ENCODE data around the gene TMEM208. TPM values are rescaled to one million over a fixed set of nuclear protein-coding genes. Genes with fewer than 3 reads are reported as not detected.

Gene TMEM208
- total RNA-seq, 1 experiment from 2014 or later: 48.4 TPM

- CTCF ChIA-PET: interaction anchor here (1.6 to 9.1 kb wide), 2 partner anchors 15 to 58 kb away, joined by 3 to 65 read pairs; partner anchors contain the start of gene ELMO3
- no peak overlapping the region for H3K27ac Mint-ChIP-seq
- H3K27me3 Mint-ChIP-seq (ENCODE audit: low read depth): peaks cover 40% of the 10 kb centered on the region
- no peak for TF ChIP-seq NFYB (CRISPR knock-in tag; conservative IDR thresholded peaks at IDR 0.05; ENCODE audit: low read depth)
- no peak for TF ChIP-seq ERG (CRISPR knock-in tag; IDR thresholded peaks at IDR 0.05)
- TF ChIP-seq TCF7 (CRISPR knock-in tag; IDR thresholded peaks at IDR 0.05; ENCODE audit: low read depth): no peak
- TF ChIP-seq ZNF423 (CRISPR knock-in tag; IDR thresholded peaks at IDR 0.05): no peak
- TF ChIP-seq, protein P1, sequence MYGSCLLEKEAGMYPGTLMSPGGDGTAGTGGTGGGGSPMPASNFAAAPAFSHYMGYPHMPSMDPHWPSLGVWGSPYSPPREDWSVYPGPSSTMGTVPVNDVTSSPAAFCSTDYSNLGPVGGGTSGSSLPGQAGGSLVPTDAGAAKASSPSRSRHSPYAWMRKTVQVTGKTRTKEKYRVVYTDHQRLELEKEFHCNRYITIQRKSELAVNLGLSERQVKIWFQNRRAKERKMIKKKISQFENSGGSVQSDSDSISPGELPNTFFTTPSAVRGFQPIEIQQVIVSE (CRISPR knock-in tag; IDR thresholded peaks at IDR 0.05; ENCODE audit: borderline replicate concordance): no peak
- no peak for TF ChIP-seq KAT7 (CRISPR knock-in tag; IDR thresholded peaks at IDR 0.05; ENCODE audit: borderline replicate concordance)
- TF ChIP-seq ZNF263 (CRISPR knock-in tag; IDR thresholded peaks at IDR 0.05; ENCODE audit: low read depth): no peak
- TF ChIP-seq USF2 (CRISPR knock-in tag; IDR thresholded peaks at IDR 0.05): no peak
- TF ChIP-seq GABPB1 (CRISPR knock-in tag; IDR thresholded peaks at IDR 0.05): no peak
- no peak for TF ChIP-seq IRF1 (CRISPR knock-in tag; IDR thresholded peaks at IDR 0.05)
- no peak for TF ChIP-seq ATF1 (CRISPR knock-in tag; IDR thresholded peaks at IDR 0.05)
- TF ChIP-seq, protein P2, sequence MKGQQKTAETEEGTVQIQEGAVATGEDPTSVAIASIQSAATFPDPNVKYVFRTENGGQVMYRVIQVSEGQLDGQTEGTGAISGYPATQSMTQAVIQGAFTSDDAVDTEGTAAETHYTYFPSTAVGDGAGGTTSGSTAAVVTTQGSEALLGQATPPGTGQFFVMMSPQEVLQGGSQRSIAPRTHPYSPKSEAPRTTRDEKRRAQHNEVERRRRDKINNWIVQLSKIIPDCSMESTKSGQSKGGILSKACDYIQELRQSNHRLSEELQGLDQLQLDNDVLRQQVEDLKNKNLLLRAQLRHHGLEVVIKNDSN (CRISPR knock-in tag; IDR thresholded peaks at IDR 0.05): no peak
- TF ChIP-seq GTF2I (CRISPR knock-in tag; conservative IDR thresholded peaks at IDR 0.05): no peak
- no peak for TF ChIP-seq ETV6 (CRISPR knock-in tag; IDR thresholded peaks at IDR 0.05)
- TF ChIP-seq HMGA2 (CRISPR knock-in tag; IDR thresholded peaks at IDR 0.05): no peak
- TF ChIP-seq EMX1 (CRISPR knock-in tag; IDR thresholded peaks at IDR 0.05): no peak
- TF ChIP-seq CREB1 (CRISPR knock-in tag; IDR thresholded peaks at IDR 0.05): no peak
- DNase-seq (ENCODE audit: low spot score) (no peak), ATAC-seq (no peak)
- H3K4me1 Mint-ChIP-seq: no peaks in the 10 kb centered on the region
- POLR2A ChIA-PET: no interaction called here
- H3K9me3 Mint-ChIP-seq: no peaks in the 10 kb centered on the region
- no peaks in the 10 kb centered on the region for H3K36me3 Mint-ChIP-seq
- no peak overlapping the region for H3K4me3 Mint-ChIP-seq
These were observed 13.5 kb upstream of the TMEM208 start for GRCh38 chr16:67213197-67214019.

DNA sequence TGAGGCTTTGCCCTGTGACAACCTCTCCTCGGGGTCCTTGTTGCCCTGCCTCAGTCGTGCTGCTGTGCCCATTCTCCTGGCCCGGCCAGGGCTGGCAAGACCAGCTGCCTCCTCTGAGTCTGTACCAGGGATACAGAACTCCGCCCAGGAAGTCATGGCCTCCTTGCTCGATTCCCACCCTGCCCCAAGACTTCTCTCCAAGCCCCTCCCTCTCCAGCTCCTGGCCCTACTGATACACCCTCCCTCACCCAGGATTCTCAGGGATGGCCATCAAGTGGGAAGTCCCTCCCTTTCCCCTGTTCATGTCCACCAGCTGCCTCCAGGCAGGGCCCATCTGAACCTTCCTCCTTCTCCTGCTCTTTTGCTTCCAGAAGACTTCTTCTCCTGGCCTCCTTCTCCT lies 11.2 kb upstream of the TMEM208 start:
- Mint-ChIP-seq H3K4me1 (no peaks in the 10 kb centered on the region), H3K27me3 (ENCODE audit: low read depth) (peaks cover 55% of the 10 kb centered on the region), H3K27ac (no peak overlapping the region), H3K9me3 (no peaks in the 10 kb centered on the region), H3K36me3 (no peaks in the 10 kb centered on the region), H3K4me3 (no peak overlapping the region)
- DNase-seq (ENCODE audit: low spot score): no peak
- CTCF ChIA-PET: interaction anchor here (1.2 to 9.1 kb wide), 3 partner anchors 17 to 69 kb away, joined by 3 to 65 read pairs (median 4); partner anchors contain the start of gene ELMO3
- POLR2A ChIA-PET: no interaction called here
- TF ChIP-seq, protein P3, sequence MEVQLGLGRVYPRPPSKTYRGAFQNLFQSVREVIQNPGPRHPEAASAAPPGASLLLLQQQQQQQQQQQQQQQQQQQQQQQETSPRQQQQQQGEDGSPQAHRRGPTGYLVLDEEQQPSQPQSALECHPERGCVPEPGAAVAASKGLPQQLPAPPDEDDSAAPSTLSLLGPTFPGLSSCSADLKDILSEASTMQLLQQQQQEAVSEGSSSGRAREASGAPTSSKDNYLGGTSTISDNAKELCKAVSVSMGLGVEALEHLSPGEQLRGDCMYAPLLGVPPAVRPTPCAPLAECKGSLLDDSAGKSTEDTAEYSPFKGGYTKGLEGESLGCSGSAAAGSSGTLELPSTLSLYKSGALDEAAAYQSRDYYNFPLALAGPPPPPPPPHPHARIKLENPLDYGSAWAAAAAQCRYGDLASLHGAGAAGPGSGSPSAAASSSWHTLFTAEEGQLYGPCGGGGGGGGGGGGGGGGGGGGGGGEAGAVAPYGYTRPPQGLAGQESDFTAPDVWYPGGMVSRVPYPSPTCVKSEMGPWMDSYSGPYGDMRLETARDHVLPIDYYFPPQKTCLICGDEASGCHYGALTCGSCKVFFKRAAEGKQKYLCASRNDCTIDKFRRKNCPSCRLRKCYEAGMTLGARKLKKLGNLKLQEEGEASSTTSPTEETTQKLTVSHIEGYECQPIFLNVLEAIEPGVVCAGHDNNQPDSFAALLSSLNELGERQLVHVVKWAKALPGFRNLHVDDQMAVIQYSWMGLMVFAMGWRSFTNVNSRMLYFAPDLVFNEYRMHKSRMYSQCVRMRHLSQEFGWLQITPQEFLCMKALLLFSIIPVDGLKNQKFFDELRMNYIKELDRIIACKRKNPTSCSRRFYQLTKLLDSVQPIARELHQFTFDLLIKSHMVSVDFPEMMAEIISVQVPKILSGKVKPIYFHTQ (CRISPR knock-in tag; IDR thresholded peaks at IDR 0.05): no peak
- TF ChIP-seq ZNF416 (CRISPR knock-in tag; IDR thresholded peaks at IDR 0.05) (no peak), OVOL2 (CRISPR knock-in tag; IDR thresholded peaks at IDR 0.05; ENCODE audit: borderline replicate concordance) (no peak), ERG (CRISPR knock-in tag; IDR thresholded peaks at IDR 0.05) (no peak), MYBL2 (CRISPR knock-in tag; IDR thresholded peaks at IDR 0.05) (no peak), IRF2 (CRISPR knock-in tag; IDR thresholded peaks at IDR 0.05; ENCODE audit: borderline replicate concordance, low read depth) (no peak)
- ATAC-seq: peak; percentile 78

Data from WTC11 (cell line).